CD4-positive, alpha-beta T cell treated with Interleukin-17A for 1 hour (primary cell): ENCODE results near the gene LMNA.
"Not testable (repeated sequence)": the region's sequence is repeated elsewhere in the genome, so short reads cannot be mapped to it uniquely, and the experiment has no call there.

Experiments
- DNase-seq: peaks from one replicate; pipeline ENCODE4 v3.0.0-alpha.2; 2020

Gene LMNA

DNA sequence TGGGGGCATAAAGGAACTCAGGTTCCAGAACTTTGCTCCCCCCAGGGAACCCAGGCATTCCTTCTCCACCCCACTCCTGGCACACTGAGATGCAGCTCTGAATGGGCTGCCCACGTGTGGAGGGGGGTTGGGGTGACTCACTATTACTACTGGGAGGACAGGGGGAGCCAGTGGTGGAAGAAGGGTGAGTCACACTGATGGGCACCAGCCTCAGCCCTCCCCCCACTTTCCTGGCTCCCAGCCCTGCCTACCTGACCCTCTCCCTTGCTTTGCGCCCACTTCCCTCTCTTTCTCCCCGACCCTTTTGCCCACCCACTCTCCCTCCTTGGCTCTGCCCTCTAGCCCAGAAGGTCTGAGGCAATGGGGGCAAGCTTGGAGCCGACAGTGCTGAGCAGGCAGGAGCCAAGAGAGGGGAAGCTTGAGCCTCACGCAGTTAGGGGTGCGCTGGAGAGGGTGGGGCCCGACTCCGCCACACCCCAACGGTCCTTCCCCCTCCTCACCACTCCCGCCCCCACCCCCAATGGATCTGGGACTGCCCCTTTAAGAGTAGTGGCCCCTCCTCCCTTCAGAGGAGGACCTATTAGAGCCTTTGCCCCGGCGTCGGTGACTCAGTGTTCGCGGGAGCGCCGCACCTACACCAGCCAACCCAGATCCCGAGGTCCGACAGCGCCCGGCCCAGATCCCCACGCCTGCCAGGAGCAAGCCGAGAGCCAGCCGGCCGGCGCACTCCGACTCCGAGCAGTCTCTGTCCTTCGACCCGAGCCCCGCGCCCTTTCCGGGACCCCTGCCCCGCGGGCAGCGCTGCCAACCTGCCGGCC lies at the start of gene LMNA:
TSS of gene LMNA (plus strand) at position 611 of the 818 bp plus-strand sequence. CDS start 208 bp downstream, outside the sequence.
- DNase-seq: peak; percentile 90

DNA sequence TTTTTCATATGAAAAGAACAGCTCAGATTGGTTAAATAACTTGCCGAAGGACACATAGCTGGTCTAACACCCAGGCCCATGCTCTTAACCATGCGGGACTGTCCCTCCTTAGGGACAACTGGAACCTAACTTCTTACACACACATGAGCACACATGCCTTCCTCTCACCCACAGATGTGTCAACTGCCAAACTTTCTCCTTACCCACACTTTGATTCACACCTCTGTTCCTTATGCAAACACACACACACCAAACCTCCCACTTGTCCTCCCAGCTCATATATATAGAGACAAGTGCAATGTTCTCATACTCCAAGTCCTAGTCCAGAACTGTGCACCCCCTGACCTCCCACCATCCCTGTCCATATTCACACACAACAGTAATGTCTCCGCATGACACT lies 49.3 kb upstream of the LMNA start:
- DNase-seq: no peak

DNA sequence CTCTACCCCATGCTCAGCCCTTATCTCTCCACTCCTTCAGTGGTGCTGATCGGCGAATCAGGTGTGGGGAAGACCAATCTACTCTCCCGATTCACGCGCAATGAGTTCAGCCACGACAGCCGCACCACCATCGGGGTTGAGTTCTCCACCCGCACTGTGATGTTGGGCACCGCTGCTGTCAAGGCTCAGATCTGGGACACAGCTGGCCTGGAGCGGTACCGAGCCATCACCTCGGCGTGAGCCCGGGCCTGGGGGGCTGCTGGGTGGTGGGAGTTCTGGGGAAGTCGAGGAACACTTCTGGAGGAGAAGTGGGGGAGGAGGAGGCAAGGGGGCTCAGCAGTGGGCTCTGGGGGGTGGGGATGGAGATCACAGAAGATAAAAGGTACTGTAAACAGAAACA lies 48.6 kb upstream of the LMNA start:
- no peak for DNase-seq

DNA sequence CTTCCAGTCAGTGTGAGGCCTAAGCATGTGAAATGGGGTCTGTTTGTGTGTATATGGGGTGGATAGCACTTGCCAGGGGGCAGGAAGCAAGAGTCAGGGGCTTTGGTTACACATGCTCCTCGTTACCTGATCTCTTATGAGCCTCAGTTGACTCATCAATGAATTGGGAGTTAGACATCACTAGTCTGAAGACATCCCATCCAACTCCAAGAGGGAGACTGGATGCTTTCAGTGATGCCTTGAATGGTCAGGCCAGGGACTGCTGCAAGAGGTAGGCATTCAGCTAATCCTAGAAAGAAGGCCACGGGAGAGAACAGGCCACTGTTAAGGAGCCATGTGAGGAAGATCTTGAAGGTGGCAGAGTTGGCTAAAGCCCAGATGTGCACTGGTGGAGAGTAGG lies 47.2 kb upstream of the LMNA start:
- DNase-seq: no peak

DNA sequence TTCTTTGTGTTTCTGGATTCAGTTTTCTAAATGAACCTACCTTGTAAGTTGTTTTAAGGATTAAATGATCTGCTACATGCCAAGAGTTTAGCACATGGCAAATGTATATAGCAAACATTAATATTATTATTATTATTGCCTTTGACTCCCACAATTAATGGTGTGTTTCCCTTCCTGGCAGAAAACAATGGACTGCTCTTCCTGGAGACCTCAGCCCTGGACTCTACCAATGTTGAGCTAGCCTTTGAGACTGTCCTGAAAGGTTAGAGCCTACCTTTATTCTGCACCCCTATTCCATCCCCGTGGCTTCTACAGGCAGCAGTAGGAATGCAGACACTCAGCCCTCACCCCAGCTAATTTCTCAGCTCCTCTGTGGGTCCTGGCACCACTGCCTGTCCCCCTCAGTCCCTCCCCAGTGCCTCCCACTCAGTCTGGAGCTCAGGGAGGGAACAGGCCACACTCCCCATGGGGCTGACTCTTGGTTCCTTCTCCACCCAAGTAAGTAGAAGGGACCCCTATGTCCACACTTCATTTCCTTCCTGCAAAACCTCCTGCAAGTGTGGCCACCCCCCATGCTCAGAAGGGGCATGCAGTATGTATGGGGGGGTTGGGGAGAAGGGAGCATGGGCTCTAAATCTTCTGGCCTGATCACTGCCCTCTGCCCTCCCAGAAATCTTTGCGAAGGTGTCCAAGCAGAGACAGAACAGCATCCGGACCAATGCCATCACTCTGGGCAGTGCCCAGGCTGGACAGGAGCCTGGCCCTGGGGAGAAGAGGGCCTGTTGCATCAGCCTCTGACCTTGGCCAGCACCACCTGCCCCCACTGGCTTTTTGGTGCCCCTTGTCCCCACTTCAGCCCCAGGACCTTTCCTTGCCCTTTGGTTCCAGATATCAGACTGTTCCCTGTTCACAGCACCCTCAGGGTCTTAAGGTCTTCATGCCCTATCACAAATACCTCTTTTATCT lies 44.7 kb upstream of the LMNA start:
- no peak for DNase-seq

DNA sequence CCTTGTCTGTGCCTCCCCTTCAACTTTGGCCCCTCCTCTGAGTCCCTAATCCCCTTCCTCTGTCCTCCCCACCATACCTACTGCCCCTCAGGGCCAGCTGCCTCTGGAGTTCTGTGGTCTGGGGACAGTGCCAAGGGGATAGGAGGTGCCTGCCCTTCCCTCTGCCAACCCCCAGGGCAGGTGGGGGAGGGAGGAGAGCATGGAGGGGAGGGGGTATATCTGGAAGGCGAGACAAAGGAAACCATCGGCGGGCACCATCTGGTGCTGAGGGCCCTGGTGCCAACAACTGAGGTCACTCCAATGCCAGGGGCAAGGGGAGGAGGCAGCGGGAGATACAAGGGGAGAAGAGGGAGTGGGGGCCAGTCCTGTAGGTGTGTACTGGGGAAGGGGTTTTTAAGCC lies 44.0 kb upstream of the LMNA start:
- DNase-seq: no peak

DNA sequence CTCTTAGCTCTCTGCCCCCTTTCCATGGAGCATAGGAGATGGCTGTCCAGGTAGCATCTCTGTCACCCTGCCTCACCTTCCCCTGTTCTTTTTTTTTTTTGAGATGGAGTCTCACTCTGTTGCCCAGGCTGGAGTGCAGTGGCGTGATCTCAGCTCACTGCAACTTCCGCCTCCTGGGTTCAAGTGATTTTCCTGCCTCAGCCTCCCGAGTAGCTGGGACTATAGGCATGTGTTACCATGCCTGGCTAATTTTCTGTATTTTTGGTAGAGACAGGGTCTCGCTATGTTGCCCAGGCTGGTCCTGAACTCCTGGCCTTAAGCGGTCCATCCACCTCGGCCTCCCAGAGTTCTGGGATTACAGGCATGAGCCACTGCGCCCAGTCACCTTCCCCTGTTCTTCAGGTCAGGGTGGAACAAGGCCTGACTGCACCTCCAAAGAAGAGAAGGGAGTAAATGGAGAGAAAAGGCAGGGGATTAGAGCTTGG lies 43.1 kb upstream of the LMNA start:
- DNase-seq: not testable (repeated sequence)

DNA sequence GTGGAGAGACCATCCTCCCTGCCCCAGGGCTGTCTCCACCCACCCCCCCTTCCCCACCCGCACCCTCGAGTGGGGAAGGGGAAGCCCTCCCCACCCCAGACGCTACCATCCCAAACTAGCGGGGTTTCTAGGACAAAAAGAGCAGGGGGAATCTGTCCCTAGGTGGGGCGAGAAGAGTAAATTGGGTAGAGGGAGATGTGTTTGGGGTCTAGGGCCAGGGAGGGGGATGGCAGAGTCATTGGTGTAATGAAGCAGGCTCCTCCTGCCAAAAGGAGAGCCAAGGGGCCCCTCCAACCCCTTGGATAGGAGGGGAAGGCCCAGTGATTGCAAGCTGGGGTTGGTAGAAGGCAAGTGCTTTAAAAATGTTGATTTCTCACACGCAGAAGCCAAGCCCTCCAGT lies 42.3 kb upstream of the LMNA start:
- no peak for DNase-seq

DNA sequence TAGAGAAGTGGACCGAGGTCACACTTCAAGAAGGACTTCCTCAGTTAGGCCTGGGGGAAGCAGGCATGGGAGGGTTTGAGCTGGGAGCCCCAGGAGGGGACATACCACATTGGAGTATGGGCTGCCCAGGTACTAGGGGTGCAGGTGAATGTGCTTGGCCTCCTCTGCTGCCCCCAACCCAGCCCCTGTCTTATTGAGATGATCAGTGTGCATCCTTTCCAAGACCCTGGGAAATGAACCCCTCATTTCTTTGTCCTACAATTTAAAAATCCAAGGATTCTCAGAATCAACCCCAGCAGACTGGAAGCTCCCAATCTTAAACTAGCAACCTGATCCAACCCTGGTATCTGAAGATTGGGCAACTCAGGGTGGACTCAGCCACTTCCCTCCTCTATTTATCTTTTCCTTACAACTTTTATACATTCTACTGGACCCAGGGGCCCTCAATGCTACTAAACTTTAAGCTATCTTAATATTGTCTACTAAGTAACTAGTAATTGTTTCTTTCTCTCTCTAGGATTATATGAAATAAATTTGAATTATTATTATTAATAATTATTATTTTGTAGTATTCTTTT lies 41.3 kb upstream of the LMNA start:
- DNase-seq: no peak

DNA sequence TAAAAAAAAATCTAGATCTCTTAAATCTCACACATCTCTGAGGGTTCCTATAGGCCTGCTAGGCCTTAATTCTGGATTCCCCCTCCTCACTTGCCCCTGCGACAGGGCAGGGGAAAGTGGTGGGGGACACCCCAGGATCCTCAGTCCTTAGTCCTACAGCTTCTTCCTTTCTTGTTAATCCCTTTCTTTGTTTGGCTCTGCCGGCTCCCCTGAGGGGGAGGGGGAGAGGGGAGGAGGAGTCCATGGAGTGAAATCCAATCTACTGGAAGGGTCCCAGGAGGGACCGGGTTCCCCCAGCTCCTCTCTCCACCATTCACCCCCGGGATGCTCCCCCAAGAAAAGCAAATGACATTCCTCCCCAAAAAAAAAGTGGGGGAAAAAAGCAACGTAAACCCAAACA lies 40.8 kb upstream of the LMNA start:
- DNase-seq: no peak

DNA sequence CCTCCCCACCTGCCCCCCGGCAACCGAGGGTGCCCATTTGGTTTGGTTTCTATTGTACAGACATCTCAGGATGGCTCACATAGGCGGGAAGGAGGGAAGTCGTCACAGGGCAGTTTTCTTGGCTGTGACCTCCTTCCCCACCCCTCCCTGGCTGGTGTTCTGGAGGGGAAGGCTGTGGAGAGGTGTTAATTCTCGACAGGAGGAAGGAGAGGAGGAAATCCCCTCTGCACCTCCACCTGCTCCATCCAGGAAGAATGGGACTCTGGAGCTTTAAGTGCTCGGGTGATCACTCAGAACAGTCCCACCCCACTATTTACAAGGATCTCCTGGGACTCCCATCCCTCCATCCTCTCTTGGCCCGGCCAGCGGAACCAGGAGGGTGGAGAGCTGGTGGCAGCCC lies 39.9 kb upstream of the LMNA start:
- DNase-seq: no peak

DNA sequence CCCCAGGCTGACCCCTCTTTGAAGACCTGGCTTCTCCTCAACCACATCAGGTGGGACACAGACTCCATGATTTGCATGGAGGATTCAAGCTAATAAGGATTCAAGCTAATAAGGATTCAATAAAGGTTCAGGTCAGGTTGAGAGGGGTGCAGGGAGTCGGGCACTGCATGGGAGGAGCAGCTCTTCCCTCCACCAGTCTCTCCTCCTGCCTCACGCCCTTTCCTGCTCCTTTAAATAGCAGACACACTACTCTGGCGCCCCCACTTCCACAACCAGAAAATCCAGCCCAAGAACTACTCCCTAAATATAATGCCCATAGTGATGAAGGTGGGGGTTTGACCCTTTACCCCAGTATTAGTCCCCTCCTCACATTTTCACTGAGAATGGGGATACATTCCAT lies 39.3 kb upstream of the LMNA start:
- DNase-seq: no peak

DNA sequence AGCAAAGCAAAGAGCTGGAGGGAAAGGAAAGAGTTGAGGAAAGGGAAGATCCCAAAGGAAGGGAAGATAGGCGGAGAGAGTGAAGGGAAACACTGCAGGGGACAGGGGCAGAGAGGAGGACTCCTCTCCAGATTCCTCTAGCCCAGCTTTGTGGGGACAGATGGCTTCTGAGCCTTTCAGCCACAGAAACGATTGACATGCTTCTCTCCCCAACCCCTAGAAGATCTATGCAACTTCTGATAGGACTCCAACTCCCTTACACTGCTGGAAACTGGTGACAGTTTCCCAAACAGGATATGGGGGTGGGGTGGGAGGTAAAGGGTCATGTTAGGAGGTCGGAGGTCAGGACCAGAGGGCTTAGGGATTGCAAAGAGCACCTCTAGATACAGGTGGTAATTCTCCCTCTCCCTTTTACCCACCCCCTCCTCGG lies 38.7 kb upstream of the LMNA start:
- DNase-seq: no peak

DNA sequence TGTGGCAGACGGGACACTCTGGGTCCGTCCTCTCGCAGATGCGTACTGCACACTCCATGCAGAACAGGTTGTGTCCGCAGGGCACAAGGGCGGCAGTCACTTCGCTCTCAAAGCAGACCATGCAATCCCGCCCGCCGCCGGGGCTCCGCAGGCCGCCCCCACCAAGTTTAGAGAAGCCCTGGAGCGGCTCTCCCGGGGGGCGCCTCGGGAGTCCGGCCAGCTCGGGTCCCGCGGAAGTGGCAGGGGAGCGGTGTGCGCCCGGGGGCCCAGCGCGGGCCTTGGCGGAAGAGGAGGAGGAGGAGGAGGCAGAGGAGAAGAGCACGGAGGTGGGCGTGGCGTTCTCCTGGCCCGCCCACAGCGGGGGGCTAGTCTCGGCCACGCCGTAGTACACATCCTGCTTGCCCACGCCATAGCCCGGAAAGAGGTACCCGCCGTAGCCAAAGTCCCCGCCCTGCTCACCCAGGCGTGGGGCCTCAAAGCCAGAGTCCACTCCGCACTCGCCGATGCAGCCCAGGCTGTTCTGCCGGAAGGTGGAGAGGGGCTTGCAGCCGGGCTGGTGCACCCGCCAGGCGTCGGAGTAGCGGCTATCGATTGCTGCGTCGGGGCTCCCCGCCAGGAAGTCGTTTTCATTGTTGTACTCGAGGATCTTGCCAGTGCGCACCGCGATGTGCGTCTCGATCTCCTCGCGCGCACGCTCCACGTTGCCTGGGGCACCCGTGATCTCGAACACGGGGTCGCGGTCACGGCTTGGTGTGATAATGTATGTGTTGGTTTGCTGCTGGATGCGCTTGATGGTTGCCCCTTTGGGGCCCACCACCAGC lies 37.7 kb upstream of the LMNA start:
- DNase-seq: no peak

DNA sequence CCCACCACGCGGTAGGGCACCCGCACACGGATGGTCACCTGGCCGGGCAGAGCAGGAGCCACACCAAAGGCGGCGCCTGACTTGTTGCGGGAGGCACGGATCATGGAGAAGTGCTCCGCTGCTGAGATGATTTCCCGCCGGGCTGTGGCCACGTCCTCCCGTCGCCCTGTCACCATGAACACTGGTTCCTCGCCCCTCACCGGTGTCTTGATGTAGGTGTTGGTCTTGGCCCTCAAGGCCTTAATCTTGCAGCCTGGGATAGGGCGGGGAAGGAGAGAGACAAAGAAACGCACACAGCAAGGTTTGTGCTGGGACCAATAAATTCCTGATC lies 37.1 kb upstream of the LMNA start:
- no peak for DNase-seq

DNA sequence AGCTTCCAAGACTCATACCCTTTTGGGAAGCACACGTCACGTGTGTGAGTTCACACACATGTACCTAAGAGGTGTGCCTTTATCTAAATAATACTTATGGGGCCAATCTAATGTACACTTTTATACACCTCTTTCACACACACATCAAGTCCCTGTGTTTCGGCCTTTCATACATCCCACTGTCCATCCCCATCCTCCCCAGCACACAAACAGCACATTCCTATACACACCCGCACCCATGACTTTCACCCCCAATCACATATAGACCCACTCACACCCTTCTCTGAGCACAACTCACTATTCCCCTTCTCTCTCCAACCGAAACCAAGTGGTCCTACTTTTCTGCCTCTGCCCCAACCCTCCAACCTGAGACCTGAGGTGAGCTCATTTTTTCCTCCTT lies 35.8 kb upstream of the LMNA start:
- no peak for DNase-seq

DNA sequence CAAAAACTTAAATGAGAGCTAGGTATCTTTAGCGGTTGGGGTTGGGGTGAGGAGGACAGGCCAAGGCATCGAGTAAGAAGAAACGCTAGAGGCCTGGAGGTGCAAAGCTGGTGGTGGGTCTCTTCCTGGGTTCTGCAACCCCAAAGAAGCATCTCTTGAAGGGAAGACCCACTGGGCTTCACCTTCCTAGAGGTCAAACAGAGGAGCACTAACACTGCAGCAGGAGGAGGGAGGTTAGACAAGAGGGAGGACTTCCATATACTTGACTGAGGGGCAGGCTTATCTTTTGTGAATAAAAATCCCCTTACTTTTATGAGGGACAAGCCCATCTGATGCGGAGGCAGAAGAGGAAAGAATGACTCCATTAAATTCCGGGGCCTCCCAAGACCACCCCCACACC lies 34.7 kb upstream of the LMNA start:
- no peak for DNase-seq

DNA sequence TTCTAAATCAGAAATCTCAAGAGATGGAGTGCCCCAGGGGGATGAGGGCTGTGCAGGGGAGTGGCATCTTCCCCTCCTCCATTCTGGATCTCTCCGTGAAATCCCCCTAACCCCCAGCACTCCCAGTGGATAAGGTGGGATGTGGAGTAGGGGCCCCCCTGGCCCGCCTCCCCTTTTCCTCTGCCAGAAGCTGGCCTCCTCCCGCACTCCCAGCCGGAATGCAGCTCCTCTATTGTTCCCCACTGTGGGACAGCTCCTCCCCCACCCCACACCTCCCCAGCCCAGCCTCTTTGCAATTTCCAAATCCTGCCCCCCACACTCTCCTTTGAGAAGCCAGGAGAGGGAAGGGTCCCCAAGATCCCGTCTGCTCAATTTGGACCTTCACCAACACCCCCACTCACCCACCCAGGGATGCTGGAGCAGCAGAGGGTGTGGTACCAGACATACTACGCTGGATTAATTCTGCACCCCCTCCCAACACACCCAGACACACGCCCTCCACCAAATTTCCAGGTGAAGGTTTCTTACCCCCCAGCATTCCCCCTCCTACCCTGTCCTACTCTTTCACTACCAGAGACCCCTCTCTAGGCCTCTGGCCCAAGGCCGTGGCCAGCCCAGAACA lies 34.2 kb upstream of the LMNA start:
- DNase-seq: no peak

DNA sequence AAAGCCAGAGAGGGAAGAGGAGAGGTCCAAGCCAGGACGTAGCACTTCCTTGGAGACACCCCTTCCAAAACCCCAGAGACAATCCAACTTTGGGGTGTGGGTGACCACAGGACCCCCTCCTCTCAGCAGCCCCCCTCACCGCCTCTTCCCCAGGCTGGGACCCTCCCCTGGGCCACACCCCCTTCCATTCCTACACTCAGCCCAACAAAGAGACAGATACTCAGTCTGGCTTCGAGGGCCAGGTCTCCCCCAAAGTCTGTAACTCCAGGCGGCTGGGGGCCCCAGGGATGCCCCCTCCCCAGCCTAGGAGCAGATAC lies 33.7 kb upstream of the LMNA start:
- DNase-seq: no peak

DNA sequence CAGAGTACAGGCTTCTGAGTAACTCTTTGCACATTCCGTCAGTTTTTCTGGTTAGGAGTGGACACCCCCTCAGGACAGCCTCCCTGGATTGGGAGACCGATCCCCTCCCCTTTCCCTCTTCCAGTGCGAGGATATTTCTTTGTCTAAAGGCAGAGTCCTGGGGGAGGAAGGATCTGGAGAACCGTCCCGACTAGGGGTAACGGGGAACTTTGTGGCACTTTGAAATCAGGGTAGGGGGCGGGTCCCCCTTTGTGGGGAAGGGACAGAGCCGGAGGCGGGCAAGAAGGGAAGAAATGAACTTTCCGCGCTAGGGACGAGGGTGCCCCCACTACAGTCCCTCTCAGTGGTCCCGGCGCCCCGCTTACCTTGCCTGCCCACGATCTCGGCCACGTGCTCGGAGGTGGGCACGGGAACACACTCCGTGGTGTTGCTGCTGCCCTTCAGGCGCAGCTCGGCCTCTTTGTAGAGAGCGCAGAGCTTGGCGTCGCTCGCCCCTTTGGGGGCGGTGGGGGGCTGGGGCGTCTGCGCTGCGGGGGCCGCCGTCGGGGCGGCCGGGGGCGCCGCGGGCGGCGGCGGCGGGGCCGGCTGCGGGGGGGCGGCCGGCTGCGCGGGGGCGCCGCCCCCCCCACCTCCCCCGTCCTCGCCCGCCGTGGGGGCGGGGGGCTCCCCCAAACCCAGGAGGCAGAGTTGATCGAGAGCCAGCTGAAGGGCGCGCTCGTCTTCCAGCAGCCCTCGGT lies 33.2 kb upstream of the LMNA start:
- no peak for DNase-seq

DNA sequence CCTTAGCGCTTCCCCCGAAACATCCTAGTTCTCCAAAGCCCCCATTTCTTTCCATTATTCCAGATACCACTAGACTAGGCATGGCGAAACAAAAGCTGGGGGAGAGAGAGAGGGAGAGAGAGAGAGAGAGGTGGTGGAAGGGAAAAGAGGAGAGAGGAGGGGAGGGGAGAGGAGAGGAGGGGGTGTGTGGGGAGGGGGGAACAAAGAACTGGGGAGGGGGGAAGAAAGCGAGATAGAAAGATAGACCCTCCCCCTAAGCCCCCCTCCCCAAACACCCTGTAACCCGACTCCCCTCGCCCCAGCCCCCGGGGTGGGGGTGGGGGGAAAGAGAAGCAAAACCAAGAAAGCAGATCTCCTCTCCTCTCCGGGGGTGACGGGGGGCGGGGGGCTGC lies 32.6 kb upstream of the LMNA start:
- DNase-seq: no peak
